OCI-LY1 (cell line): ENCODE data around the gene TTC3.

Source experiments
- H2AFZ ChIP-seq: fragments of 200-600 bp; sonication (generic), shearing (Covaris generic); 2 replicates; pipeline ENCODE4 v1.6.0; 2014; ENCODE audit warnings: antibody characterized with exemption, mild to moderate bottlenecking, low read length
- H3F3A ChIP-seq: fragments of 200-600 bp; sonication (generic), shearing (Covaris generic); 2 replicates; pipeline ENCODE4 v1.6.0; 2014; ENCODE audit warnings: mild to moderate bottlenecking, antibody characterized with exemption, low read length, moderate library complexity; ENCODE audit not compliant: insufficient read depth
- H3K27ac ChIP-seq: fragments of 200-600 bp; sonication (generic); 2 replicates; pipeline ENCODE4 v1.5.1; 2014; ENCODE audit warnings: low read length, mixed run types, mild to moderate bottlenecking, low read depth; ENCODE audit not compliant: poor library complexity, severe bottlenecking
- H3K27me3 ChIP-seq: fragments of 200-600 bp; sonication (generic); 2 replicates; pipeline ENCODE4 v1.6.0; 2014; ENCODE audit warnings: antibody characterized with exemption, mild to moderate bottlenecking, low read length, moderate library complexity; ENCODE audit not compliant: insufficient read depth
- H3K36me3 ChIP-seq: fragments of 200-600 bp; sonication (generic); 2 replicates; pipeline ENCODE4 v1.6.1; 2014; ENCODE audit warnings: mild to moderate bottlenecking, antibody characterized with exemption, low read length, moderate library complexity, mixed read lengths; ENCODE audit not compliant: insufficient read depth
- H3K4me1 ChIP-seq: fragments of 200-600 bp; sonication (generic); 2 replicates; pipeline ENCODE4 v1.5.1; 2014; ENCODE audit warnings: mild to moderate bottlenecking, low read length, moderate library complexity; ENCODE audit not compliant: insufficient read depth, severe bottlenecking
- H3K4me2 ChIP-seq: fragments of 200-600 bp; sonication (generic), shearing (Covaris generic); 2 replicates; pipeline ENCODE4 v1.6.1; 2014; ENCODE audit warnings: low read length
- H3K4me3 ChIP-seq: fragments of 200-600 bp; sonication (generic); 2 replicates; pipeline ENCODE4 v1.5.1; 2014; ENCODE audit warnings: low read length, low read depth, mild to moderate bottlenecking, mixed read lengths; ENCODE audit not compliant: poor library complexity, severe bottlenecking
- H3K79me2 ChIP-seq: fragments of 200-600 bp; shearing (Covaris generic); 2 replicates; pipeline ENCODE4 v1.6.1; 2016; ENCODE audit warnings: mixed run types, low read length, mixed read lengths; ENCODE audit not compliant: insufficient read depth
- H3K9ac ChIP-seq: fragments of 200-600 bp; sonication (generic), shearing (Covaris generic); 2 replicates; pipeline ENCODE4 v1.6.1; 2014; ENCODE audit warnings: mild to moderate bottlenecking, low read length, mixed read lengths
- H3K9me2 ChIP-seq: fragments of 200-600 bp; sonication (generic), shearing (Covaris generic); 2 replicates; pipeline ENCODE4 v1.6.1; 2014; ENCODE audit warnings: low read depth, mild to moderate bottlenecking, low read length, mixed read lengths
- H3K9me3 ChIP-seq: fragments of 200-600 bp; shearing (Covaris generic); 2 replicates; pipeline ENCODE4 v1.6.1; 2014; ENCODE audit warnings: low read length, mixed read lengths
- H4K20me1 ChIP-seq: fragments of 200-600 bp; sonication (generic), shearing (Covaris generic); 2 replicates; pipeline ENCODE4 v1.6.0; 2016; ENCODE audit warnings: mild to moderate bottlenecking, low read length; ENCODE audit not compliant: insufficient read depth
- CTCF ChIP-seq: fragments of 200-600 bp; sonication (generic), shearing (Covaris generic); IDR thresholded peaks from 2 replicates; pipeline ENCODE4 v1.5.1; 2017; ENCODE audit warnings: mild to moderate bottlenecking, antibody characterized with exemption, low read length, moderate library complexity, mixed read lengths
- EZH2 ChIP-seq: fragments of 200-600 bp; sonication (generic), shearing (Covaris generic); IDR thresholded peaks from 2 replicates; pipeline ENCODE4 v1.8.0; 2017; ENCODE audit warnings: borderline replicate concordance, mixed run types, mild to moderate bottlenecking, antibody characterized with exemption, low read length, moderate library complexity, mixed read lengths

Gene TTC3

DNA sequence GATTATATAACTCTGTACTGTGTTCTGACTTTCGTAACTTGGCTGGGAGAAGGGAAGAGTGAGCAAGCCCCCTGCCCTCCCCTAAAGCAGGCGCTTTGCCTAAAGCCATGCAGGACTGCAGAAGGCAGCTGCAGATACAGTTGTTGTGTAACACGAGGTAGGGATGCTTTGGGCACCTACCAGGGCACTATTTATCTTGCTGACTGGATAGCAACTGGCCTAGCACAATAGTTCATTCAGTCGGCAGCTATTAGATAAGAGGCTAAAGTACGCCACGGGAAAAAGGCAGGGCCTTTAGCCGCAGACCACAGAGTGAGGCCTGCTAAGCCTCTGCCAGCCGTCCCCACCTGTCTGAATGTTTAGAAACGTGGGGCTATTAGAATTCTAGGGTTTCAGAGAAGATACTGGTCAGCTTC is 80.9 kb downstream of the TTC3 start:
- no peak overlapping the region for H3K27ac ChIP-seq

DNA sequence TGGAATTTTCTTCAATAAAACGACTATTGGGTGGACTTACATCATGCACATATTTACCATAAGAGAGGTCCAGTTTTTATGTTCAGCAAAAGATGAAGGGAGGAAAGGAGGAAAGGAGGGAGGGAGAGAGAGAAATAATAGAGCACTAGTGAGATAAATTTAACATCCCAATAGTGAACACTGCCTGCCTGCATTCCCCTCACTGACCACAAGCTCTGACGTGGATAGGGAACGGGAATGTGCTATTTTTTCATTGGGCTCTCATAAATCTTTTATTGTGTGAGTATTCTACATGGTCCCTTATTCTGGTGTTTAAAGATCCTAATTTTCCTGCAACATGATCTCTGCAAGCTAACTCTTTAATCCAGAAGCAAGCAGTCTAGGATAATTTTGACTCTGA is 82.1 kb downstream of the TTC3 start:
- TF ChIP-seq CTCF (no peak), EZH2 (no peak)
- Histone ChIP-seq H3K4me2 (no peak overlapping the region), H3K27ac (no peak overlapping the region), H3F3A (no peaks in the 10 kb centered on the region), H3K9ac (no peak overlapping the region), H3K36me3 (peaks cover 70% of the 10 kb centered on the region), H3K9me2 (no peaks in the 10 kb centered on the region), H3K4me1 (no peaks in the 10 kb centered on the region), H3K27me3 (no peaks in the 10 kb centered on the region), H4K20me1 (no peaks in the 10 kb centered on the region), H3K79me2 (no peaks in the 10 kb centered on the region), H3K4me3 (no peak overlapping the region), H3K9me3 (no peaks in the 10 kb centered on the region), H2AFZ (no peak overlapping the region)

More for the DNA sequence above, 80.9 kb downstream of the TTC3 start:
- Histone ChIP-seq H3K4me2 (no peak overlapping the region), H3K9me2 (no peaks in the 10 kb centered on the region), H3K36me3 (peaks cover 66% of the 10 kb centered on the region), H4K20me1 (no peaks in the 10 kb centered on the region), H3K9me3 (no peaks in the 10 kb centered on the region), H3F3A (no peaks in the 10 kb centered on the region), H3K27me3 (no peaks in the 10 kb centered on the region), H3K4me1 (no peaks in the 10 kb centered on the region), H3K79me2 (no peaks in the 10 kb centered on the region), H3K9ac (no peak overlapping the region), H2AFZ (no peak overlapping the region), H3K4me3 (no peak overlapping the region)
- TF ChIP-seq EZH2 (no peak), CTCF (no peak)

- Histone ChIP-seq H3K27me3 (no peaks in the 10 kb centered on the region), H4K20me1 (no peaks in the 10 kb centered on the region), H3K4me1 (no peaks in the 10 kb centered on the region), H3K27ac (no peak overlapping the region), H3K9ac (no peak overlapping the region), H3K36me3 (peaks cover 78% of the 10 kb centered on the region), H2AFZ (no peak overlapping the region), H3K4me2 (no peak overlapping the region), H3F3A (no peaks in the 10 kb centered on the region), H3K79me2 (no peaks in the 10 kb centered on the region), H3K9me2 (no peaks in the 10 kb centered on the region), H3K4me3 (no peak overlapping the region), H3K9me3 (no peaks in the 10 kb centered on the region)
- no peak for TF ChIP-seq EZH2
- TF ChIP-seq CTCF: no peak
Observed at GRCh38 chr21:37157938-37158337, 84.9 kb downstream of the TTC3 start.
